Astrocyte (in vitro differentiated cells and primary cell): ENCODE measurements around the gene UBE2G2. TPM values are rescaled to one million over a fixed set of nuclear protein-coding genes. Genes with fewer than 3 reads are reported as not detected.

Experiments
- DNase-seq: peaks from one replicate; pipeline ENCODE4 v3.0.0-alpha.2; 2010; ENCODE audit warnings: low read depth
- FAIRE-seq: peaks from 2 replicates; lab custom pipeline; 2011; peaks lifted over from hg19 to GRCh38; lab: Jason Lieb, UNC
- H2AFZ ChIP-seq: 2 replicates; pipeline ENCODE4 v1.6.0; 2012; ENCODE audit warnings: low read depth, low read length, inconsistent platforms
- H3K27ac ChIP-seq: 2 replicates; pipeline ENCODE4 v1.5.1; 2011; ENCODE audit warnings: low read depth, low read length, inconsistent platforms
- H3K27me3 ChIP-seq: 2 replicates; pipeline ENCODE4 v1.6.0; 2011; ENCODE audit warnings: low read length, inconsistent platforms; ENCODE audit not compliant: insufficient read depth
- H3K36me3 ChIP-seq: 2 replicates; pipeline ENCODE4 v1.5.1; 2011; ENCODE audit warnings: low read length, inconsistent platforms; ENCODE audit not compliant: insufficient read depth
- H3K4me1 ChIP-seq: 2 replicates; pipeline ENCODE4 v1.5.1; 2011; ENCODE audit warnings: low read length, inconsistent platforms; ENCODE audit not compliant: insufficient read depth
- H3K4me2 ChIP-seq: 2 replicates; pipeline ENCODE4 v1.6.0; 2012; ENCODE audit warnings: low read length, inconsistent platforms
- H3K4me3 ChIP-seq: 2 replicates; pipeline ENCODE4 v1.5.1; 2011; ENCODE audit warnings: low read depth, mild to moderate bottlenecking, low read length, inconsistent platforms; ENCODE audit not compliant: insufficient read depth
- H3K79me2 ChIP-seq: 2 replicates; pipeline ENCODE4 v1.6.0; 2012; ENCODE audit warnings: mild to moderate bottlenecking, low read length, inconsistent platforms; ENCODE audit not compliant: insufficient read depth
- H3K9ac ChIP-seq: 2 replicates; pipeline ENCODE4 v1.6.0; 2012; ENCODE audit warnings: mild to moderate bottlenecking, low read length, inconsistent platforms
- H3K9me3 ChIP-seq: 2 replicates; pipeline ENCODE4 v1.5.1; 2012; ENCODE audit warnings: low read depth, mild to moderate bottlenecking, low read length, inconsistent platforms; ENCODE audit not compliant: insufficient read depth
- H4K20me1 ChIP-seq: 2 replicates; pipeline ENCODE4 v1.6.0; 2012; ENCODE audit warnings: low read length, inconsistent platforms; ENCODE audit not compliant: insufficient read depth
- H3K27ac Mint-ChIP-seq: one replicate; pipeline ENCODE4 v1.8.0; 2021; ENCODE audit warnings: mild to moderate bottlenecking, mixed read lengths; ENCODE audit not compliant: unreplicated experiment
- H3K27me3 Mint-ChIP-seq: one replicate; pipeline ENCODE4 v1.8.0; 2021; ENCODE audit warnings: low read depth, mixed read lengths; ENCODE audit not compliant: unreplicated experiment
- H3K36me3 Mint-ChIP-seq: one replicate; pipeline ENCODE4 v1.8.0; 2021; ENCODE audit warnings: low read depth, mixed read lengths; ENCODE audit not compliant: unreplicated experiment
- H3K4me1 Mint-ChIP-seq: one replicate; pipeline ENCODE4 v1.8.0; 2021; ENCODE audit warnings: low read depth, mixed read lengths; ENCODE audit not compliant: unreplicated experiment
- H3K4me3 Mint-ChIP-seq: one replicate; pipeline ENCODE4 v1.8.0; 2021; ENCODE audit warnings: mild to moderate bottlenecking, moderate library complexity, mixed read lengths; ENCODE audit not compliant: unreplicated experiment
- H3K9me3 Mint-ChIP-seq: one replicate; pipeline ENCODE4 v1.8.0; 2021; ENCODE audit warnings: mild to moderate bottlenecking, mixed read lengths; ENCODE audit not compliant: unreplicated experiment
- CTCF ChIP-seq: IDR thresholded peaks from 2 replicates; pipeline ENCODE4 v1.5.1; 2011; ENCODE audit warnings: low read depth, mild to moderate bottlenecking, inconsistent platforms, low read length, moderate library complexity; ENCODE audit not compliant: insufficient read depth
- EZH2 ChIP-seq: IDR thresholded peaks from 2 replicates; pipeline ENCODE4 v1.6.1; 2012; ENCODE audit warnings: mild to moderate bottlenecking, low read length, inconsistent platforms; ENCODE audit not compliant: insufficient read depth
- total RNA-seq: library from RNA; stranded (reverse); gene quantifications from 2 replicates; pipeline ENCODE4 v1.2.1, GENCODE V29; 2021

The UBE2G2 gene
- total RNA-seq, 1 donor from 2014 or later: 74.5 TPM

- Histone ChIP-seq H3K36me3 (peaks cover 9% of the 10 kb centered on the region), H3K4me3 (no peak overlapping the region), H3K4me2 (no peak overlapping the region), H3K27me3 (no peaks in the 10 kb centered on the region), H3K79me2 (peaks cover 89% of the 10 kb centered on the region), H3K9me3 (no peaks in the 10 kb centered on the region), H2AFZ (no peak overlapping the region), H4K20me1 (peaks cover 89% of the 10 kb centered on the region), H3K27ac (no peak overlapping the region), H3K4me1 (no peaks in the 10 kb centered on the region), H3K9ac (no peak overlapping the region)
- Mint-ChIP-seq H3K27ac (no peak overlapping the region), H3K9me3 (no peaks in the 10 kb centered on the region), H3K4me1 (peaks cover 5% of the 10 kb centered on the region), H3K27me3 (peaks cover 6% of the 10 kb centered on the region), H3K36me3 (peaks cover 6% of the 10 kb centered on the region), H3K4me3 (no peak overlapping the region)
- DNase-seq (no peak), FAIRE-seq (no peak)
- TF ChIP-seq CTCF (no peak), EZH2 (no peak)
These were observed 11.5 kb upstream of the UBE2G2 start for GRCh38 chr21:44813149-44813548.

GRCh38 chr21:44812640-44813039 lies 11.0 kb upstream of the UBE2G2 start:
- H3K27me3 Mint-ChIP-seq: peaks cover 6% of the 10 kb centered on the region
- no peak overlapping the region for H3K4me2 ChIP-seq
- no peak overlapping the region for H3K9ac ChIP-seq
- no peak overlapping the region for H3K27ac Mint-ChIP-seq
- no peaks in the 10 kb centered on the region for H3K4me1 ChIP-seq
- H3K4me3 Mint-ChIP-seq: no peak overlapping the region
- H3K9me3 Mint-ChIP-seq: no peaks in the 10 kb centered on the region
- no peak overlapping the region for H2AFZ ChIP-seq
- no peak for TF ChIP-seq CTCF
- no peak for TF ChIP-seq EZH2
- no peaks in the 10 kb centered on the region for H3K9me3 ChIP-seq
- peaks cover 91% of the 10 kb centered on the region for H3K79me2 ChIP-seq
- no peak overlapping the region for H3K27ac ChIP-seq
- H3K36me3 Mint-ChIP-seq: peaks cover 7% of the 10 kb centered on the region
- H3K4me3 ChIP-seq: no peak overlapping the region
- no peaks in the 10 kb centered on the region for H3K27me3 ChIP-seq
- H4K20me1 ChIP-seq: peaks cover 90% of the 10 kb centered on the region
- DNase-seq (no peak), FAIRE-seq (no peak)
- H3K36me3 ChIP-seq: peaks cover 11% of the 10 kb centered on the region
- peaks cover 5% of the 10 kb centered on the region for H3K4me1 Mint-ChIP-seq

GRCh38 chr21:44810779-44811178 lies 9.2 kb upstream of the UBE2G2 start:
- Mint-ChIP-seq H3K36me3 (peaks cover 16% of the 10 kb centered on the region), H3K4me3 (no peak overlapping the region), H3K4me1 (peaks cover under 1% of the 10 kb centered on the region), H3K9me3 (no peaks in the 10 kb centered on the region), H3K27ac (no peak overlapping the region), H3K27me3 (peaks cover 5% of the 10 kb centered on the region)
- Histone ChIP-seq H2AFZ (no peak overlapping the region), H3K4me1 (no peaks in the 10 kb centered on the region), H3K9ac (no peak overlapping the region), H3K79me2 (peaks cover 79% of the 10 kb centered on the region), H4K20me1 (peaks cover 81% of the 10 kb centered on the region), H3K36me3 (peaks cover 21% of the 10 kb centered on the region), H3K4me2 (no peak overlapping the region), H3K9me3 (no peaks in the 10 kb centered on the region), H3K27ac (no peak overlapping the region), H3K27me3 (no peaks in the 10 kb centered on the region), H3K4me3 (no peak overlapping the region)
- DNase-seq (no peak), FAIRE-seq (no peak)
- TF ChIP-seq CTCF: no peak
